Measurements from ENCODE around the gene DTNB.

DTNB gene

GRCh38 chr2:25400576-25401216 lies 272.7 kb downstream of the DTNB start:
- H2AFZ ChIP-seq (ENCODE audit: low read depth, low read length) = no peak overlapping the region
- H3K79me2 ChIP-seq (ENCODE audit: low read length) = no peaks in the 10 kb centered on the region
- H3K27me3 ChIP-seq (ENCODE audit: low read depth, low read length) = no peaks in the 10 kb centered on the region
- no peaks in the 10 kb centered on the region for H3K9me3 ChIP-seq (ENCODE audit: insufficient read depth, low read length)
- no peak overlapping the region for H3K27ac ChIP-seq (ENCODE audit: low read length)
- no peaks in the 10 kb centered on the region for H3K36me3 ChIP-seq (replicated peaks; ENCODE audit: low read depth, low read length)
- no peak overlapping the region for H3K4me2 ChIP-seq (ENCODE audit: low read length)
- no peak overlapping the region for H3K4me3 ChIP-seq (ENCODE audit: low read length)
- TF ChIP-seq CTCF (IDR thresholded peaks at IDR 0.05; ENCODE audit: low read depth, low read length) = no peak
- TF ChIP-seq EZH2phosphoT487 (IDR thresholded peaks at IDR 0.05; ENCODE audit: low read depth) = no peak
- peaks cover 48% of the 10 kb centered on the region for H3K4me1 ChIP-seq (ENCODE audit: low read length)
- H3K9ac ChIP-seq (ENCODE audit: low read length) = no peak overlapping the region
- H4K20me1 ChIP-seq (ENCODE audit: insufficient read depth, low read length) = no peaks in the 10 kb centered on the region

GRCh38 chr2:25400169-25400568 lies 273.2 kb downstream of the DTNB start:
- Histone ChIP-seq H3K4me3 (ENCODE audit: low read length) (no peak overlapping the region), H3K27me3 (ENCODE audit: low read depth, low read length) (no peaks in the 10 kb centered on the region), H3K36me3 (replicated peaks; ENCODE audit: low read depth, low read length) (no peaks in the 10 kb centered on the region), H3K9me3 (ENCODE audit: insufficient read depth, low read length) (no peaks in the 10 kb centered on the region), H3K9ac (ENCODE audit: low read length) (no peak overlapping the region), H4K20me1 (ENCODE audit: insufficient read depth, low read length) (no peaks in the 10 kb centered on the region), H3K27ac (ENCODE audit: low read length) (no peak overlapping the region), H3K4me2 (ENCODE audit: low read length) (no peak overlapping the region), H3K79me2 (ENCODE audit: low read length) (no peaks in the 10 kb centered on the region), H2AFZ (ENCODE audit: low read depth, low read length) (no peak overlapping the region), H3K4me1 (ENCODE audit: low read length) (peaks cover 48% of the 10 kb centered on the region)
- TF ChIP-seq EZH2phosphoT487 (IDR thresholded peaks at IDR 0.05; ENCODE audit: low read depth) = no peak
- TF ChIP-seq CTCF (IDR thresholded peaks at IDR 0.05; ENCODE audit: low read depth, low read length) = no peak

- Histone ChIP-seq H3K4me2 (ENCODE audit: low read length) (no peak overlapping the region), H3K79me2 (ENCODE audit: low read length) (no peaks in the 10 kb centered on the region), H3K9ac (ENCODE audit: low read length) (no peak overlapping the region), H3K4me3 (ENCODE audit: low read length) (no peak overlapping the region), H4K20me1 (ENCODE audit: insufficient read depth, low read length) (no peaks in the 10 kb centered on the region), H3K9me3 (ENCODE audit: insufficient read depth, low read length) (no peaks in the 10 kb centered on the region), H3K36me3 (replicated peaks; ENCODE audit: low read depth, low read length) (no peaks in the 10 kb centered on the region), H3K27me3 (ENCODE audit: low read depth, low read length) (no peaks in the 10 kb centered on the region), H2AFZ (ENCODE audit: low read depth, low read length) (no peak overlapping the region), H3K4me1 (ENCODE audit: low read length) (peaks cover 33% of the 10 kb centered on the region), H3K27ac (ENCODE audit: low read length) (no peak overlapping the region)
- no peak for TF ChIP-seq EZH2phosphoT487 (IDR thresholded peaks at IDR 0.05; ENCODE audit: low read depth)
- no peak for TF ChIP-seq CTCF (IDR thresholded peaks at IDR 0.05; ENCODE audit: low read depth, low read length)
These were observed 274.8 kb downstream of the DTNB start for GRCh38 chr2:25398534-25398933.

GRCh38 chr2:25397777-25398176 lies 275.6 kb downstream of the DTNB start:
- H3K4me2 ChIP-seq (ENCODE audit: low read length) = no peak overlapping the region
- no peaks in the 10 kb centered on the region for H3K79me2 ChIP-seq (ENCODE audit: low read length)
- TF ChIP-seq EZH2phosphoT487 (IDR thresholded peaks at IDR 0.05; ENCODE audit: low read depth) (no peak), CTCF (IDR thresholded peaks at IDR 0.05; ENCODE audit: low read depth, low read length) (no peak)
- H2AFZ ChIP-seq (ENCODE audit: low read depth, low read length) = no peak overlapping the region
- no peak overlapping the region for H3K4me3 ChIP-seq (ENCODE audit: low read length)
- H3K9me3 ChIP-seq (ENCODE audit: insufficient read depth, low read length) = no peaks in the 10 kb centered on the region
- H3K4me1 ChIP-seq (ENCODE audit: low read length) = peaks cover 25% of the 10 kb centered on the region
- no peaks in the 10 kb centered on the region for H4K20me1 ChIP-seq (ENCODE audit: insufficient read depth, low read length)
- H3K27ac ChIP-seq (ENCODE audit: low read length) = no peak overlapping the region
- H3K36me3 ChIP-seq (replicated peaks; ENCODE audit: low read depth, low read length) = no peaks in the 10 kb centered on the region
- no peak overlapping the region for H3K9ac ChIP-seq (ENCODE audit: low read length)
- no peaks in the 10 kb centered on the region for H3K27me3 ChIP-seq (ENCODE audit: low read depth, low read length)
